ENCODE measurements around the gene ISM2.

ISM2 gene

DNA sequence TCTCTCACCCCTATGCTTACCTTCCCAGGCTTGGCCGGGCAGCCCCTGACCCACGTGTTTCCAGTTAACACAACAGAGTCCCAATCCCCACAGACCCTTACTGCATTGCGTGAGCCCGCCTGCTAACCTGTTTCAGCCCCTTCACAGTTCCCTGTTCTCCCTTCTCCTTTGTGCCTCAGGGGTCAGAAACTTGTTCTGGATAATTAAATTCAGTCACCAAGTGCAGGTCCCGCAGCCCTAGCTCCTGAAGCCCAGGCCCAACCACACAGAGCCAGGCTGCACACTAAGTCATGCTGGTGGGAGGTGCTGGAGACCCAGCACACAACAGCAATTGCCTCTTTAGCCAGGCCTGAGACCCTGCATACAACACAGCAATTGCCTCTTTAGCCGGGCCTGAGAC, 9.6 kb downstream of the ISM2 start:
- no peak overlapping the region for H3K27ac ChIP-seq
- TF ChIP-seq, protein P1, sequence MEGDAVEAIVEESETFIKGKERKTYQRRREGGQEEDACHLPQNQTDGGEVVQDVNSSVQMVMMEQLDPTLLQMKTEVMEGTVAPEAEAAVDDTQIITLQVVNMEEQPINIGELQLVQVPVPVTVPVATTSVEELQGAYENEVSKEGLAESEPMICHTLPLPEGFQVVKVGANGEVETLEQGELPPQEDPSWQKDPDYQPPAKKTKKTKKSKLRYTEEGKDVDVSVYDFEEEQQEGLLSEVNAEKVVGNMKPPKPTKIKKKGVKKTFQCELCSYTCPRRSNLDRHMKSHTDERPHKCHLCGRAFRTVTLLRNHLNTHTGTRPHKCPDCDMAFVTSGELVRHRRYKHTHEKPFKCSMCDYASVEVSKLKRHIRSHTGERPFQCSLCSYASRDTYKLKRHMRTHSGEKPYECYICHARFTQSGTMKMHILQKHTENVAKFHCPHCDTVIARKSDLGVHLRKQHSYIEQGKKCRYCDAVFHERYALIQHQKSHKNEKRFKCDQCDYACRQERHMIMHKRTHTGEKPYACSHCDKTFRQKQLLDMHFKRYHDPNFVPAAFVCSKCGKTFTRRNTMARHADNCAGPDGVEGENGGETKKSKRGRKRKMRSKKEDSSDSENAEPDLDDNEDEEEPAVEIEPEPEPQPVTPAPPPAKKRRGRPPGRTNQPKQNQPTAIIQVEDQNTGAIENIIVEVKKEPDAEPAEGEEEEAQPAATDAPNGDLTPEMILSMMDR (IDR thresholded peaks at IDR 0.05), result no peak
- TF ChIP-seq ZFX (IDR thresholded peaks at IDR 0.05; ENCODE audit: borderline replicate concordance), result no peak

DNA sequence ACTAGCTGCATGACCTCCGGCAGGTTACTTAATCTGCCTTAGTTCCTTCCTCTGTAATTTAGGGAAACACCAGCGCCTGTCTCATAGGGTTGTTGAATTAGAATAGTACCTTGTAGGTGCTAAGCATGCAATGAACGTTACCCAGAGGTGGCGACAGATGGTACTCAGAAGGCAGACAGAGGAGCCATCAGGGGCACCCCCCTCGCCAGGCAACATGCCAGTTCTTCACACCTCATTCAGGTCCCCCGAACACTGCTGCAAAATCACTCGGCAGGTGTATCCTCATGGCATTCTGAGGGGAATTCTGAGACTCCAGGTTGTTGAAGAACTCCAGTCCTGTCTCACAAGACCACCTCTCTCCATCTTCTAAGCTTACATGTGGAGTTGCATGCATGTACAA, 10.1 kb downstream of the ISM2 start:
- H3K27ac ChIP-seq, result no peak overlapping the region
- no peak for TF ChIP-seq ZFX (IDR thresholded peaks at IDR 0.05; ENCODE audit: borderline replicate concordance)
- TF ChIP-seq, protein P1 (IDR thresholded peaks at IDR 0.05), result no peak

DNA sequence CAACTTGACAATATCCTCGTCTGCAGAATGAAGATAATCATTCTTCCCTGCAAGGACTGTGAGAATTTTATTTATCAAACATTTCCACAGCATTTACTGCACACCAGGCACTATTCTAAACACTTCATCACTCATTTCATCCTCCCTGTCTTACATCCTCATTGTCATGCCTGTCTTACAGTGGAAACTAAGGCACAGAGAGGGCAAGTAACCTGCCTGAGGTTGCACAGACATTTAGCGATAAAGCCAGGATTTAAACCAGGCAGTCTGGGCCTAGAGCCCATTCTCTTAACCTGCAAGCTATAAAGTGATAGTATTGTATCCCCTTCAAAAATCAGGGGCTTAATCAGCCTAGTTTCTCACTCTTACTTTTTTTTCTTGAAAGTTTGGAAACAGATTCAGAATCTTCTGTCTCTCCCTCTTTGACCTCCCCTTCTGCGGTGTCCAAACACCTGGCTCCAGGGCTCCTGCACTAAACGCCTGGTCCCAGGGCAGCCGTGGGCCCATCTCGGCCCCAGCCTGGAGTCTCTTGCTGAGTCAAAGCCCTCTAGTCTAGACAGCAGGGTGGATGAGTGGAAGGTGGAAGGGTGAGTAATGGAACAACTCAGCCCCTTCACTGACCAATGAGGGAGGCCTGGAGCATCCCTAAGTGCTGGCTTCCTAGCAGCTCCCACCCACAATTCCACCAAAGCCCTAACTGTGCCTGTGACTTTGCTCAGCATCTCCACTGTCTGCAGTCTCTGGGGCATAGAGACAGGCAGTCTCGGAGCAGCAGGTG, 12.5 kb downstream of the ISM2 start:
- TF ChIP-seq ZFX (IDR thresholded peaks at IDR 0.05; ENCODE audit: borderline replicate concordance), result no peak
- TF ChIP-seq, protein P1 (IDR thresholded peaks at IDR 0.05), result no peak
- H3K27ac ChIP-seq, result no peak overlapping the region

DNA sequence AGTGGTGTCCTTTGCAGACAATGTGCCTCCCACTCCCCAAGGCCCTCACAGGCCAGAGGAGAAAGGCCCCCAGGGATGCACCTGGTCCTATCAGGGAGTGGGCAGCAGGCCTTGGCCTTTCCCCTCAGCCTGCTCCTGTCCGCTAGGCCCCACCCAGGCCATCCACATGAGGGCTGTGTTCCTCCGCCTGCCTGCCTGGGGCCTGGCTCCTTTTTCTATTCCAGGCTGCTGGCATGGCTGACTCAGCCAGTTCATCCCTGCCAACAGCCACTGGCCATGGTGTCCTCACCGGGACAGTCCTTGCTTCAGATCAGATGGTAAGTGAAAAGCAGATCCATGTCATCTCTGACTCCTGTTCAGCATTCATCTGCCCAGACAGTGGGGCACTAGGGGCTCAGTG, 13.4 kb downstream of the ISM2 start:
- H3K27ac ChIP-seq, result no peak overlapping the region
- TF ChIP-seq, protein P1 (IDR thresholded peaks at IDR 0.05), result no peak
- TF ChIP-seq ZFX (IDR thresholded peaks at IDR 0.05; ENCODE audit: borderline replicate concordance), result no peak

DNA sequence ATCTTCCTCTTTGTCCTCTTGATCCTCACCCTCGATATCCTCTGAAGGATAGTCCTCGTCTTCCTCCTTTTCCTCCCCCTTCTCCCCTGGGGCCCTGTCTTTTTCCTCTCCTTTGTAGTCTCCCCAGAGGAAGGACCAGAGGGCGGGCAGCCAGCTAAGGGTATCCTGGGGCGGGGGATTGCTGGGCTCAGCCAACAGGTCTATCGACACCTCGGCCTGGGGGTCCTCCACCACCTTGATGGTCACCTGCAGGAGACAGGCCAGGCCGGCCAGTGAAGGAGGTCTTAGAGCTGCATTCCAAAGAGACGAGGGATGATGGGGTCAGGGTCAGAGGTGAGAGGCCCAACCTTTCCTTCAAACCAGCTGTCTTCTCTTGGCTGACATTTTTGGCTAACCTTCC, 16.2 kb downstream of the ISM2 start:
- TF ChIP-seq, protein P1 (IDR thresholded peaks at IDR 0.05), result no peak
- no peak overlapping the region for H3K27ac ChIP-seq

DNA sequence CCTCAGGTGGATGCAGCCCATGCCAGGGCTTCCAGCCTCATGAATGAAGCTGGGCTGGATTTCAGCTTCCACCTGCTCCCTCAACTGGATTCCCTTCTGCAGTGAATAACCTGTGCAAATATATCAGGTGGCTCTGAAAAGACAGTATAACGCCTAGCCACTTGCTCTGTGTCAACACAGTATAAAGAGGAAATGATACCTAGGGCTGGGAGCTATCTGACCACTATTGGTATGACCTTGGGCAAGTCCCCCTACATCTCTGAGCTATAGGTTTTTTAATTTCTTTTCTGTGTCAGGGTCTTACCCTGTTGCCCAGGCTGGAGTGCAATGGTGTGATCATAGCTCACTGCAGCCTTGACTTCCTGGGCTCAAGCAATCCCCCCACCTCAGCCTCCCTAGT, 19.8 kb downstream of the ISM2 start:
- H3K27ac ChIP-seq, result no peak overlapping the region
- TF ChIP-seq ZFX (IDR thresholded peaks at IDR 0.05; ENCODE audit: borderline replicate concordance), result no peak
- TF ChIP-seq, protein P1 (IDR thresholded peaks at IDR 0.05), result no peak

DNA sequence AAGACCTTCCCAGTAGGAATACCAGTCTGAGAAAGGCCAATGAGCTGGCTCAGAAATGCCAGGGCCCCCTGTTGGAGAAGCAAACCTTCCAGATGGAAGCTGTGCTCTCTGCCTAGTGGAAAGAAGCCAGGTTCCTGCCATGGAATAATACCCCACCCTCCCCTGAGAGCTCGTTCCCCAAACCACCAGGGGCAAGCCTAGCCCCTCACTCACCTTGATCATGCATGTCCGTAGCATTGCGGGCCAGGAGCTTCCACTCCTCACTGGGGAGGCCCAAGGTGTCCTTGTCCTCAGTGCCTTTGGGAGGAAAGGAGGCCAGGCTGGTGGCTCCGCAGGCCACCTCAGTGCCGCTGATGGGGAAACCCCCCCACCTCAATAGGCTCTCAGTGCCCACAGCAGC, 20.6 kb downstream of the ISM2 start:
- no peak overlapping the region for H3K27ac ChIP-seq
- TF ChIP-seq, protein P1 (IDR thresholded peaks at IDR 0.05), result no peak
- no peak for TF ChIP-seq ZFX (IDR thresholded peaks at IDR 0.05; ENCODE audit: borderline replicate concordance)

Measured in 22Rv1 (cell line).